PC-9 (cell line): Measurements from ENCODE around the gene DPH7. TPM values are rescaled to one million over a fixed set of nuclear protein-coding genes. Genes with fewer than 3 reads are reported as not detected.

Experiments used
- BruUV-seq: library from RNA; stranded (reverse); fragments of 400-500 nt; replicated peaks from 2 replicates; lab custom pipeline; 2021; lab: Mats Ljungman, UMichigan
- CTCF ChIA-PET: fragments of 300-600 bp; sonication (Branson Sonifier 250); formaldehyde crosslinking; loops from one replicate; lab custom pipeline; 2022; ENCODE audit warnings: antibody characterized with exemption; lab: Charles Lee
- POLR2A ChIA-PET: fragments of 300-600 bp; sonication (Branson Sonifier 250); formaldehyde crosslinking; loops from one replicate; lab custom pipeline; 2022; ENCODE audit warnings: antibody characterized with exemption; ENCODE audit not compliant: unreplicated experiment; lab: Charles Lee
- DNase-seq, 2 experiments: peaks; one replicate each; pipeline versions ENCODE4 v3.0.0 to v3.0.0-alpha.2; 2015 to 2022; ENCODE audit warnings: mixed read lengths in 1 of 2
- H2AFZ ChIP-seq: fragments of 200-600 bp; sonication (generic); 2 replicates; pipeline ENCODE4 v1.8.1; 2017; ENCODE audit warnings: antibody characterized with exemption
- H3F3A ChIP-seq: fragments of 200-600 bp; sonication (generic); 2 replicates; pipeline ENCODE4 v1.8.1; 2017; ENCODE audit warnings: antibody characterized with exemption, mild to moderate bottlenecking, low read depth; ENCODE audit not compliant: insufficient read depth
- H3K27ac ChIP-seq: fragments of 200-600 bp; sonication (generic); 2 replicates; pipeline ENCODE4 v1.6.1; 2016; ENCODE audit warnings: mixed run types
- H3K27me3 ChIP-seq: fragments of 200-600 bp; sonication (generic); 2 replicates; pipeline ENCODE4 v1.6.1; 2016; ENCODE audit warnings: low read depth, mixed run types; ENCODE audit not compliant: insufficient read depth
- H3K36me3 ChIP-seq: fragments of 200-600 bp; sonication (generic); 2 replicates; pipeline ENCODE4 v1.6.1; 2016; ENCODE audit warnings: low read depth, mixed run types
- H3K4me1 ChIP-seq: fragments of 200-600 bp; sonication (generic); replicated peaks from 2 replicates; pipeline ENCODE4 v1.6.1; 2016; ENCODE audit warnings: mixed run types; ENCODE audit not compliant: insufficient read depth
- H3K4me2 ChIP-seq: fragments of 200-600 bp; sonication (generic); 2 replicates; pipeline ENCODE4 v1.6.1; 2017; ENCODE audit warnings: mixed run types
- H3K4me3 ChIP-seq: fragments of 200-600 bp; sonication (generic); 2 replicates; pipeline ENCODE4 v1.6.1; 2016; ENCODE audit warnings: mixed run types
- H3K79me2 ChIP-seq: fragments of 200-600 bp; sonication (generic); 2 replicates; pipeline ENCODE4 v1.6.1; 2017; ENCODE audit warnings: low read depth, mixed run types
- H3K9me2 ChIP-seq: fragments of 200-600 bp; sonication (generic); 2 replicates; pipeline ENCODE4 v1.8.1; 2017; ENCODE audit warnings: mild to moderate bottlenecking; ENCODE audit not compliant: insufficient read depth
- H3K9me3 ChIP-seq: fragments of 200-600 bp; sonication (generic); 2 replicates; pipeline ENCODE4 v1.8.1; 2016; ENCODE audit warnings: low read depth; ENCODE audit not compliant: insufficient read depth
- H4K20me1 ChIP-seq: fragments of 200-600 bp; sonication (generic); 2 replicates; pipeline ENCODE4 v1.8.1; 2017; ENCODE audit not compliant: insufficient read depth
- EZH2 ChIP-seq: fragments of 200-600 bp; sonication (generic); IDR thresholded peaks from 2 replicates; pipeline ENCODE4 v1.8.0; 2017; ENCODE audit warnings: antibody characterized with exemption, low read depth
- intact Hi-C: fragments of 100-400 bp; cut with micrococcal nuclease; formaldehyde crosslinking; loops from one replicate; pipeline ENCODE4 v1.10.0; 2022; ENCODE audit not compliant: unreplicated experiment
- total RNA-seq: library from RNA; stranded (reverse); gene quantifications from 2 replicates; pipeline ENCODE4 v1.2.3, GENCODE V29; 2021
- TF ChIP-seq, protein P1 (sequence below): fragments of 200-600 bp; sonication (generic); conservative IDR thresholded peaks from 2 replicates; pipeline ENCODE4 v1.6.1; 2017; ENCODE audit warnings: mixed run types, antibody characterized with exemption, mild to moderate bottlenecking, moderate library complexity

Gene DPH7
- total RNA-seq, 1 experiment from 2014 or later = 48.5 TPM

DNA sequence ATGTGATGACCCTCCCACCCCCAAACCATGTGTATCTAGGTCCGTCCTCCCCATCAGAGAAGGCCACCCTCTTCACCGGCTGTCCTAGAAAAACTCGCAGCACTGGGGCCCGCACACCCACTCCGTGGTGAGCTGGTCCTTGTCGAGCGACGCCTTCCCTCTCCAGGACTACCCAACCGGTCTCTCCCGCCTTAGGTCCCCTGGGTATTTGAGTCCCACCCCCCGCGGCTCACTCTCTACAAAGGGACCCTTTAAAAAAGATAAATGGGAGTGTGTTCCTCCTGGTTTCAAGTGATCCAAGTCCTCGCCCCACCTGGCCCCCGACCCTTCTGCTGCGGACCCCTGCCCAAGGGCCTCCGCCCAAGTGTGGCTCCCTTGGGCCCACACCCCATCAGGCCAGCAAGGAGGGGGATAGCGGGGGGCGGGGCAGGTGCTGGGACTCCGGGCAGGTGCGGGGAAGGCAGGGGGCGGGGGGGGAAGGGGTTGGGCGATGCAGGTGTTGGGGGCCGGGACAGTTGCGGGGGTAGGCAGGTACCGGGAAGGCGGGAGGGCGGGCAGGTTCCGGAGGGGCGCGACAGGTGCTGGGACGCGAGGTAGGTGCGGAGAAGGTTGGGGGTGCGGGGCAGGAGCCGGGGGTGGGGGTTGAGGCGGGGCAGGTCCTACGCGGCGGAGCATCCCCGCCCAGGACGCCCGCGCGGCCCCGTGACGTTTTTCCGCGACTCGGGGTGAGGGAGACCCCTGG lies 25.8 kb upstream of the DPH7 start:
- Histone ChIP-seq H3K27me3 (no peaks in the 10 kb centered on the region), H2AFZ (no peak overlapping the region), H3K9me2 (no peaks in the 10 kb centered on the region), H3K9me3 (no peaks in the 10 kb centered on the region), H3F3A (peaks cover 19% of the 10 kb centered on the region; the same call in 1 of the 2 replicates), H3K27ac (no peak overlapping the region), H4K20me1 (peaks cover 7% of the 10 kb centered on the region; the same call in 1 of the 2 replicates), H3K79me2 (peaks cover 35% of the 10 kb centered on the region), H3K36me3 (no peaks in the 10 kb centered on the region), H3K4me1 (peaks cover 29% of the 10 kb centered on the region), H3K4me2 (peak overlapping the region; percentile 63), H3K4me3 (peak overlapping the region; percentile 29; the same call in 1 of the 2 replicates)
- intact Hi-C loops = loop anchor here (1.0 to 2.0 kb wide), 2 partner anchors 14 kb away; partner anchors contain the start of gene ZMYND19
- TF ChIP-seq, protein P1, sequence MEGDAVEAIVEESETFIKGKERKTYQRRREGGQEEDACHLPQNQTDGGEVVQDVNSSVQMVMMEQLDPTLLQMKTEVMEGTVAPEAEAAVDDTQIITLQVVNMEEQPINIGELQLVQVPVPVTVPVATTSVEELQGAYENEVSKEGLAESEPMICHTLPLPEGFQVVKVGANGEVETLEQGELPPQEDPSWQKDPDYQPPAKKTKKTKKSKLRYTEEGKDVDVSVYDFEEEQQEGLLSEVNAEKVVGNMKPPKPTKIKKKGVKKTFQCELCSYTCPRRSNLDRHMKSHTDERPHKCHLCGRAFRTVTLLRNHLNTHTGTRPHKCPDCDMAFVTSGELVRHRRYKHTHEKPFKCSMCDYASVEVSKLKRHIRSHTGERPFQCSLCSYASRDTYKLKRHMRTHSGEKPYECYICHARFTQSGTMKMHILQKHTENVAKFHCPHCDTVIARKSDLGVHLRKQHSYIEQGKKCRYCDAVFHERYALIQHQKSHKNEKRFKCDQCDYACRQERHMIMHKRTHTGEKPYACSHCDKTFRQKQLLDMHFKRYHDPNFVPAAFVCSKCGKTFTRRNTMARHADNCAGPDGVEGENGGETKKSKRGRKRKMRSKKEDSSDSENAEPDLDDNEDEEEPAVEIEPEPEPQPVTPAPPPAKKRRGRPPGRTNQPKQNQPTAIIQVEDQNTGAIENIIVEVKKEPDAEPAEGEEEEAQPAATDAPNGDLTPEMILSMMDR = no peak
- no peak for TF ChIP-seq EZH2
- ChIA-PET CTCF (interaction anchor here (1.2 kb wide), 1 partner anchor 13 kb away, joined by 5 read pairs; no protein-coding TSS in a partner anchor), POLR2A (interaction anchor here (0.6 to 1.0 kb wide), 2 partner anchors 14 to 364 kb away, joined by 6 read pairs; partner anchors contain the start of gene EHMT1)
- no TSS peak for BruUV-seq
- peak in 1 of 2 experiments; percentile 23 for DNase-seq

DNA sequence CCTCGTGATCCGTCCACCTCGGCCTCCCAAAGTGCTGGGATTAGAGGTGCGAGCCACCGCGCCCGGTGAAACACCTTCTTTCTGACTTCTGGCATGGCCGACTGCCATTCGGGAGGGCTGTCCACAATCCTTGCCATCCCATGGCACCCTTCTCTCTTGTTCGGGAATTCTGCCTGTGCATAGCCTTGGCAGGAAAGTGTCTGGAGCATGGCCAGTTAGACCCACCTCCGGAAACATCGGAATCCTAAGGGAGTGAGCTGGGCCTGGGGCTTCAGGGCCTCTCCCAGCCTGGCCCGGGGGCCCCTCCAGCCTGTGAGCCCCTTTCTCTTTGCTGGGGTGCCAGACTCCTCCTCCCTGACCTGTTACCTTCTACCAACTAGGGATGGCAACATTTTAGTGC lies 25.2 kb upstream of the DPH7 start:
- Histone ChIP-seq H3K27me3 (no peaks in the 10 kb centered on the region), H3K79me2 (peaks cover 29% of the 10 kb centered on the region), H3K36me3 (no peaks in the 10 kb centered on the region), H3K4me3 (no peak overlapping the region), H3K4me1 (peaks cover 23% of the 10 kb centered on the region), H3F3A (peaks cover 14% of the 10 kb centered on the region; the same call in 1 of the 2 replicates), H3K4me2 (no peak overlapping the region), H4K20me1 (peaks cover 7% of the 10 kb centered on the region; the same call in 1 of the 2 replicates), H2AFZ (no peak overlapping the region), H3K27ac (no peak overlapping the region), H3K9me2 (no peaks in the 10 kb centered on the region), H3K9me3 (no peaks in the 10 kb centered on the region)
- TF ChIP-seq EZH2 = no peak
- TF ChIP-seq, protein P1 = no peak
- BruUV-seq = no TSS peak
- peak in 1 of 2 experiments; percentile 18 for DNase-seq
- ChIA-PET CTCF (no interaction called here), POLR2A (no interaction called here)
- intact Hi-C loops = loop anchor here (2.0 kb wide), 1 partner anchor 13 kb away; the partner anchor contains the start of gene ZMYND19

DNA sequence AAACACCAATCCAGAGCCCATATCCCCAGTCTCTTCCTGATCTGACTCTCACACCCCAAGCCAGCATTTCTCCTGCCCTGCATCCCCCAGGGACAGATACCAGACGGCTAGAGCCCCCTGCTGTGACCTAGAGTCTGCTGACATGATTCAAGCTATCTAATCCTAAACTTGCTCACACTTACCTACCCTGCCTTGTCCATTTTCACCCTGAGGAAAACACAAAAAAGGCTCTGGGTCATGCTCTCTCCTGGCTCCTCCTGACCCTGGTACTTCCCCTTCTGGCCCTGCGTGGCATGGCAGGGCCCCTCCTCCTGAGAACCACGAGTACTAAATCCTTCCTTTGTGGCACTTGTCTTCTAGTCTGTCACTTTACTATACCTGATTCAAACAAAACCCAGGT lies 23.9 kb upstream of the DPH7 start:
- no peaks in the 10 kb centered on the region for H3K9me3 ChIP-seq
- H3K36me3 ChIP-seq = no peaks in the 10 kb centered on the region
- no peaks in the 10 kb centered on the region for H3K27me3 ChIP-seq
- TF ChIP-seq EZH2 = no peak
- TF ChIP-seq, protein P1 = no peak
- H3K27ac ChIP-seq = no peak overlapping the region
- peaks cover 16% of the 10 kb centered on the region for H3K79me2 ChIP-seq
- DNase-seq = peak in 1 of 2 experiments; percentile 29
- intact Hi-C loops = no loop called here
- H3K4me3 ChIP-seq = no peak overlapping the region
- H2AFZ ChIP-seq = no peak overlapping the region
- H4K20me1 ChIP-seq = peaks cover 7% of the 10 kb centered on the region; the same call in 1 of the 2 replicates
- POLR2A ChIA-PET = no interaction called here
- BruUV-seq = no TSS peak
- H3K4me2 ChIP-seq = no peak overlapping the region
- CTCF ChIA-PET = interaction anchor here (0.7 kb wide), 1 partner anchor 23 kb away, joined by 6 read pairs; no protein-coding TSS in a partner anchor
- H3K4me1 ChIP-seq = peaks cover 11% of the 10 kb centered on the region
- H3K9me2 ChIP-seq = no peaks in the 10 kb centered on the region
- H3F3A ChIP-seq = peaks cover 14% of the 10 kb centered on the region; the same call in 1 of the 2 replicates
